GM18505 (cell line): ENCODE measurements around the gene ARID1B.

Experiments
- ATAC-seq: cut with Tn5 transposase; IDR thresholded peaks from one replicate; pipeline ENCODE4 v1.9.1; 2021; ENCODE audit not compliant: unreplicated experiment
- POLR2A ChIP-seq: IDR thresholded peaks from 4 replicates; pipeline ENCODE4 v1.6.1; 2011; ENCODE audit warnings: borderline replicate concordance; ENCODE audit not compliant: insufficient read depth, insufficient read length; ENCODE audit errors: extremely low read depth

The ARID1B gene

DNA sequence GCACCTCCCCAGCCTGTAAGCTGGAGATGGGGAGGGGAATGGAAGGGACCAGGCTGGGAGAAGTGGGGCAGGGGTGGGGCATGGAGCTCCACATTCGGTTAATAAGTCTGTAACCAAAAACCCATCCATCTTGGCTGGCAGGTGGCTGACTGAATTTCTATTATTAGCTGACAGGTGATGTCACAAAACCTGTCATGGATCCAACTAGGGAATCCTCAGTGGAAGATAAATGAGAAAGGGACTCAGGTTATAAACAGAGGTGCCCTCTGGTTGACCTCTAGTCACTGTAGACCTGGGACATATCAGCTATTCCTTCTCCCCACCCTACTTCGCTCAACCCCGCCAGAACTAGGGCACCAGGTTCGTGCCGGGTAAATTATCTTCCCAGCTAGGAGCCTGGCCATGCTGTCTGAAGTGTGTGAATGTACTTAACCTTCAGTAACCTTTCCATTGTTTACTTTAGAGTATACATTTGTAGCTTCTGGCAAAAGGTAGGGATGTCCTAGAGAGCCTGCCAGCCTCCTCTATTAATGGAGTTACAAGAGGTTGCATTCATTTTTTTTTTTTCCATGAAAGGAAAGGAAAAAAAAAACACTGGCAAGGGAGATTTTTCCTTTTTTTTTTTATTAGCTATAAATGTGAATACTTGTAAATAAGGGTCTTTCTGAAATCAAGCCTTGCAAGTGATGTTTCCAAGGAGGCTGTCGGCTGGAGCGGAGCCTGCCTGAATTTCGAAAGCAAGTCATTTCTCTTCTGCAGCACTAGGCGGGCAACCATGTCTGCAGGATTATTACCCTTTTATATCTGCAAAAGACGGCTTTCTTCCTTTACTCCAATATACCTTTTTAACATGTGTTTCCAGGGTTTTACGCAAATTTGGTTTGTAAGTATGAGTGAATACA is 410.3 kb downstream of the ARID1B start:
- no peak for ATAC-seq
- TF ChIP-seq POLR2A: no peak

DNA sequence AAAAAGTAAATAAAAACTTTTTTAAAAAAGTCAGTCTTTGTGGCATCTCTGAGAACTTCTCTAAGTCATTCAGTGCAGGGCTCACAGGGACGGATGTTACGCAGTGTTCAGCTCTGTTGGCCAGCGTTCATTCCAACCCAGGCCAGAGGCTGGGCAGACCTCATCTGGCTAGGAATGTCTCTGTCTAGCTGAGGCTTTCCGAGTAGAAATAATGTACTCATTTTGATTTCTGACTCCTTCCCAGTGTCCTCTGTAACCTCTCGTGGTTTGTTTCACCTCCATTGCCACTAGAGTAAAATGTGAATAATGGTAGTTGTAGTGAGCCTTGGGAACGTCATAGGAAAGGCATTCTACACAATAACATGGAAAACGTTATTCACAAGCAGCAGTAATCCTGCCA is 411.0 kb downstream of the ARID1B start:
- no peak for TF ChIP-seq POLR2A
- ATAC-seq: no peak

DNA sequence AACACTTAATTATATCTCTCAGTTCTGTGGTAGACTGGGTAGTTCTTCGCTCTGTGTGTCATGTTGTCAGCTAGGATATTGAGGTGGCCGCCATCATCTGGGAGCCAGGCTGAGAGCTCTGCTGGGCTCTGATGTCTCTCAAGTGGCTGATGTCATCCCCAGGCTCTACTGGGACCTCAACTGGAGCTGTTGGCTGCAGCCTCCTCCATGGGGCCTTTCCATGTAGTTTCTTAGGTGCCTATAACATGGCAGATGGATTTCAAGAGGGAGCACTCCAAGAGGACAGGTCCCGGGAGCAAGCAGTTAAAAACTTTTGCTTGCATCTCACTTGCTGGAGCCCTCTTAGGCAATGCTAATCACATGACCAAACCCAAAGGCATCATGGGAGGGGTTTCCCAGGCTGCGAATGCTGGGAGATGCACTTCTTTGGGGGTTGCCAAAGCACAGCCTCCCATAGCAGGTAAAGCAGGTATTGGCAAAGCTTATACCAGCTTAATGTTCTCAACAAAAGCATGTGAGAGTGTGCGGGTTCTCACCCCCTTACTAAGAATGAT is 416.3 kb downstream of the ARID1B start:
- no peak for ATAC-seq
- TF ChIP-seq POLR2A: no peak

DNA sequence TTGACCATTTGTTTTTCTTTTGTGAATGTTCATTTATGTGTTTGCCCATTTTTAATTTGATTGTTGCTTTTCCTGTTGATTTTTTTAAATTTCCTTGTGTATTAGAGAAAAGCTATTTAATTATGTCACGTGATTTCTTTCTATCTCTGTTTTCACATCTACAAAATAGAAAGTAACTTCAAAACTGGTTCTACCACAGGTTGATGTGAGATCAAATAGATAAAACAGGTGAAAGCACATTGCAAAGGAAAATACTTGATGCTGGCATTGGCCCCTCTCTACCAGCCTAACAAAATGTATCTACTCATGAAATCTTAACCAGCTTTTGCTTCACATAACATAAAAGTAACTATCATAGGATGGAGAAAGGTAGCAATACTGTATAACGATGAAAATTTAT is 416.9 kb downstream of the ARID1B start:
- TF ChIP-seq POLR2A: no peak
- no peak for ATAC-seq

DNA sequence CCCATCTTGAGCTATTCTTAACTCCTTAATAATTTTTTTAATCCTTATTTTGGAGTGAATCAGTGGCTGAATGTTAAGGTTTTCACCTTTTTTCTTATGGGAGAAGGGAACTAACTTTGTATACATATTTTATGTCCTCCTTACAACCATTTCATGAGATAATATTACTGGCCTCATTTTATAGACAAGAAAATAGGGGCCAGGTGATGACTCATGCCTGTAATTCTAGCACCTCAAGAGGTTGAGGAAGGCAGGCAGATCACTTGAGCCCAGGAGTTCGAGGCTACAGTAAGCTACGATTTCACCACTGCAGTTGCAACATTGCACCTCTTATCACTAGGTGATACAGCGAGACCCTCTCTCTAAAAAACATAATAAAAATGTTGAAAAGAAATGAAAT is 417.5 kb downstream of the ARID1B start:
- ATAC-seq: no peak
- TF ChIP-seq POLR2A: no peak

DNA sequence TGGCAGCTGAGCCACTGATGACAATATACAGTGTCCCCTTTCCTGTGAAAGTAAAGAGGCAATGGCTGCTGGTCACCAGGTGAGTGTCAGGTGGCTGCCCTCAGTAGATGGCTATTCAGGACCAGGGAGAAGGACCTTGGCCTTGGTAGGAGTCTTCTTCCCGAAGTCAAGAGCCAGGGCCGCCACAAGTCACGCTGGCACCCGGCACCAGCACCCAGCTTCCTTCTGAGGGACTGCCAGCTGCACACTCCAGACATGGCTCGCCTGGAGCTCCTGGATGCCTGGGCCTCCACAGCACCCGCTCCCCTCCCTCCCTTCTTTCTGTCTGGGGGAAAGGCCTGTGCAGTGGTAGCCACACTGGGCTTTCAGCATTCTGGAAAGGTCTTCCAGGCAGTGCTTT is 419.2 kb downstream of the ARID1B start:
- ATAC-seq: no peak
- no peak for TF ChIP-seq POLR2A

DNA sequence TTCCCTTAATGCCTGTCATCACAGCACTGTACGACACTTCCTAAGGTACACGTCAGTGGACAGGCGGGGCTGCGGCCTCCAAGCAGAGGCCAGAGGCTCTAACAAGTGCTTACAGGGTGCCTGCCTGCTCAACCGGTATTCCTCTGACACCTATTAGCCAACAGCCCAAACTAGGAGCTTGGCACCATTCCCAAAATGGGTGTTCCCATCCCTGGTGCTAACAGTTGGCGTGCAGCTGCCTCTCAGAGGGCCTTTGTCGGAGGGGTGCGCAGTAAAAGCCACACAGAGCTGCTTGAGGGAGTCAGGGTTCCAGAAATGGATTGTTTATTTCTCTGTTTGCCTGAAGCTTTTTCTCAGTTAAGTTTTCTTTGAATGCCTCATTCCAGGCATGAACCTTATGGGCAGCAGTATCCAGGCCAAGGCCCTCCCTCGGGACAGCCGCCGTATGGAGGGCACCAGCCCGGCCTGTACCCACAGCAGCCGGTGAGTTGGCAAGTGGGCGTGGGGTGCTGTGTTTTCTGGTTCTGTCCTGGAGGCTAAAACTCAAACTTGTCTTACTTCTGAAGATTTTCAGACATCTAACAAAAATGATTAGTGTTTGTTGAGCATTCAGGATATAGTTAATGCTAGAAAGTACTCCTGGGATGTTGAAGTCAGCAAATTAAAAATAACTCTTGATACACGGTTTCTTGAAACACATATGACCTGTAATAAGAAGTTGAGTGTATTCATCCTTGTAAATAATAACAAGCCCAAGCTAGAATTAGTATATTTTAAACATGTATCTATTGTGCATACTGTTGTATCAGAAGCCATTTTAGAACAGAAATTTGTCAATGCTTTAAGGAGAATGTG is 421.5 kb downstream of the ARID1B start:
- no peak for TF ChIP-seq POLR2A
- ATAC-seq: no peak

DNA sequence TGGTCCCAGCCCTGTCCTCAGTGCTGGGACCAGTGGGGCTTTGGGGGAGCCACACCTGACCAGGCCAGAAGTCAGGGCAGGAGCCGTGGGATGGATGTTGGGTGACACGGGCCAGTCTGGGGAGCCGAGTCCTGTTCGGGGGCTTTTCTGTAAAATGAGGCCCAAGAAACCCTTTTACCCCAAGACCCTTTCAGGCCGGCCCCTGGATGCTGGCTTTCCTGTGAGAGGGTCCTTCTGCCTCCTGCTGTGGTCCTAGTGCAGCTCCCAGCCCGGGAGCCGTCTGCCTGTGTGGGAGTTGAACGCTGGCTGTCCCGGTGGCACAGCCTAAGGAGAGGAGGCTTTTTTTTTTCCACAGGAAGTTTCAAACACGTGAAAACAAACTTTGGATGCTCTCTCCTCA is 422.9 kb downstream of the ARID1B start:
- TF ChIP-seq POLR2A: no peak
- ATAC-seq: no peak

DNA sequence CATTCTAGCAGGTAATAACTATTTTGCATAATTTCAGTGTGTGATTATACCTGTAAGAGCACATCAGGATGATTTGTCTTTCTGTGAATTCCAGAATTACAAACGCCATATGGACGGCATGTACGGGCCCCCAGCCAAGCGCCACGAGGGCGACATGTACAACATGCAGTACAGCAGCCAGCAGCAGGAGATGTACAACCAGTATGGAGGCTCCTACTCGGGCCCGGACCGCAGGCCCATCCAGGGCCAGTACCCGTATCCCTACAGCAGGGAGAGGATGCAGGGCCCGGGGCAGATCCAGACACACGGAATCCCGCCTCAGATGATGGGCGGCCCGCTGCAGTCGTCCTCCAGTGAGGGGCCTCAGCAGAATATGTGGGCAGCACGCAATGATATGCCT is 423.4 kb downstream of the ARID1B start:
- no peak for ATAC-seq
- no peak for TF ChIP-seq POLR2A

DNA sequence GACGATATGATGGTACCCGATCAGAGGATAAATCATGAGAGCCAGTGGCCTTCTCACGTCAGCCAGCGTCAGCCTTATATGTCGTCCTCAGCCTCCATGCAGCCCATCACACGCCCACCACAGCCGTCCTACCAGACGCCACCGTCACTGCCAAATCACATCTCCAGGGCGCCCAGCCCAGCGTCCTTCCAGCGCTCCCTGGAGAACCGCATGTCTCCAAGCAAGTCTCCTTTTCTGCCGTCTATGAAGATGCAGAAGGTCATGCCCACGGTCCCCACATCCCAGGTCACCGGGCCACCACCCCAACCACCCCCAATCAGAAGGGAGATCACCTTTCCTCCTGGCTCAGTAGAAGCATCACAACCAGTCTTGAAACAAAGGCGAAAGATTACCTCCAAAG is 423.9 kb downstream of the ARID1B start:
- no peak for TF ChIP-seq POLR2A
- ATAC-seq: no peak

DNA sequence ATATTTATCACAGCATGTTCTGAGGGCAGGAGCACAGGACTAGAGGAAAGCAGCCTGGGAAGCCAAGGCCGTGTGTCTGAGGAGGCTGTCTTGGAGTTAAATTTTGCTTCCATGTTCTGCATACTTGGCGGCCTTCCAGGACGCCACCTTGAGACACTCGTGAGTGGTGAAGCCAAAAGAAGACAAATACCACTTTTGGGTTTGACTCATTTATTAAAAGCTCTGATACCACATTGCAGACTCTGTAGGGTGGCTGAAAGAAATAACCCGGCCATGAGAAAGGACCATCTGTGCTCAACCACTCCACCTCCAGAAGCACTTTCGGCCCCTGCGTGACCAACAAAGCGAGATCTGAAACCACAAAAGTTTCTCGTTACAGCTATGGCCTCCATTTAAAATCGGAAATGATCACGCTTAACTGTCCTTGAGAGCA is 426.1 kb downstream of the ARID1B start:
- TF ChIP-seq POLR2A: no peak
- no peak for ATAC-seq

DNA sequence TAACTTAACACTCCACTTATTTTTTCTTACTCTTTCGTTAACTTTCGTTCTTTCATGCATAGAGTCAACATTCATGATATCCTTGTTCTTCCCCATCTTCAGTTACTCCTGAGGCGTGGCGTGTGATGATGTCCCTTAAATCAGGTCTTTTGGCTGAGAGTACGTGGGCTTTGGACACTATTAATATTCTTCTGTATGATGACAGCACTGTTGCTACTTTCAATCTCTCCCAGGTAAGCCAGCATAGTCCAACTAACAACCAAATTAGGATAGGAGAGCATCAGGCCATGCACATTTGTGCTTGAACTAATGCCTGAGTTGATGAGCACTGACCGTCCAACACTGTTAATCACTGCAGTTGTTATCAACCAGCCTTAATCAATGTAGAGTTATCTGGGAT is 426.6 kb downstream of the ARID1B start:
- ATAC-seq: no peak
- no peak for TF ChIP-seq POLR2A
